K562 (cell line): ENCODE measurements around the gene PEDS1. TPM values are rescaled to one million over a fixed set of nuclear protein-coding genes. Genes with fewer than 3 reads are reported as not detected.

ENCODE experiments used
- HDAC1 ChIP-seq, 2 experiments: fragments of 450-650 bp; IDR thresholded peaks; 2 replicates each; pipeline ENCODE4 v1.6.1; 2016 to 2017; ENCODE audit warnings: inconsistent platforms in 1 of 2, mild to moderate bottlenecking in 1 of 2, moderate library complexity in 1 of 2
- KDM2B ChIP-seq: fragments of 250-450 bp; sonication (Bioruptor Pico); IDR thresholded peaks from 2 replicates; pipeline ENCODE4 v1.8.0; 2021; ENCODE audit warnings: mild to moderate bottlenecking, moderate library complexity
- KLF10 ChIP-seq: fragments of 250-450 bp; sonication (Bioruptor Pico); IDR thresholded peaks from 2 replicates; pipeline ENCODE4 v1.6.1; 2021; ENCODE audit warnings: matching md5 sums
- POLR2G ChIP-seq: fragments of 200-400 bp; formaldehyde crosslinking; IDR thresholded peaks from 2 replicates; pipeline ENCODE4 v1.6.1; 2017; ENCODE audit warnings: low read depth, mild to moderate bottlenecking, antibody characterized with exemption, low read length, moderate library complexity
- polyA plus RNA-seq, 8 experiments: library from polyadenylated mRNA; depleted of rRNA in 4 of 8; stranded (reverse) in 5 of 8; unstranded in 3 of 8; fragments of >200 nt; fragmentation: Nextera tagmentation in 2 of 8; fragmentation: Illumina TruSeq in 1 of 8; extraction: Ambion mirVana in 2 of 8; extraction: Trizol in 1 of 8; gene quantifications; 2 replicates each; pipeline versions ENCODE4 v1.2.1 to v1.2.3, GENCODE V29; 2011 to 2014; ENCODE audit warnings: inconsistent platforms in 1 of 8, missing spikeins in 1 of 8
- total RNA-seq, 7 experiments: library from RNA; depleted of rRNA in 6 of 7; stranded (reverse); fragments of >200 nt in 6 of 7; fragmentation: Illumina TruSeq in 2 of 7; extraction: Trizol in 2 of 7; gene quantifications; 2 replicates each; pipeline versions ENCODE4 v1.2.1 to v1.2.3, GENCODE V29; 2011 to 2021; ENCODE audit warnings: low replicate concordance in 1 of 7
- TF ChIP-seq, protein P1 (sequence below): sonication (generic); formaldehyde crosslinking; IDR thresholded peaks from 2 replicates; pipeline ENCODE4 v1.8.0; 2023; ENCODE audit warnings: mild to moderate bottlenecking, missing genetic modification reagents

The PEDS1 gene
- total and polyA plus RNA-seq, 9 of the 15 experiments (the other 6 are each of a cell fraction or from before 2014, with no cell fraction given) = 2.9 to 38.5 (median 24.2) TPM

- TF ChIP-seq KDM2B (CRISPR knock-in tag) (no peak), POLR2G (no peak), KLF10 (CRISPR knock-in tag) (no peak), HDAC1 (IDR thresholded peaks at IDR 0.05) (no peak)
- TF ChIP-seq, protein P1, sequence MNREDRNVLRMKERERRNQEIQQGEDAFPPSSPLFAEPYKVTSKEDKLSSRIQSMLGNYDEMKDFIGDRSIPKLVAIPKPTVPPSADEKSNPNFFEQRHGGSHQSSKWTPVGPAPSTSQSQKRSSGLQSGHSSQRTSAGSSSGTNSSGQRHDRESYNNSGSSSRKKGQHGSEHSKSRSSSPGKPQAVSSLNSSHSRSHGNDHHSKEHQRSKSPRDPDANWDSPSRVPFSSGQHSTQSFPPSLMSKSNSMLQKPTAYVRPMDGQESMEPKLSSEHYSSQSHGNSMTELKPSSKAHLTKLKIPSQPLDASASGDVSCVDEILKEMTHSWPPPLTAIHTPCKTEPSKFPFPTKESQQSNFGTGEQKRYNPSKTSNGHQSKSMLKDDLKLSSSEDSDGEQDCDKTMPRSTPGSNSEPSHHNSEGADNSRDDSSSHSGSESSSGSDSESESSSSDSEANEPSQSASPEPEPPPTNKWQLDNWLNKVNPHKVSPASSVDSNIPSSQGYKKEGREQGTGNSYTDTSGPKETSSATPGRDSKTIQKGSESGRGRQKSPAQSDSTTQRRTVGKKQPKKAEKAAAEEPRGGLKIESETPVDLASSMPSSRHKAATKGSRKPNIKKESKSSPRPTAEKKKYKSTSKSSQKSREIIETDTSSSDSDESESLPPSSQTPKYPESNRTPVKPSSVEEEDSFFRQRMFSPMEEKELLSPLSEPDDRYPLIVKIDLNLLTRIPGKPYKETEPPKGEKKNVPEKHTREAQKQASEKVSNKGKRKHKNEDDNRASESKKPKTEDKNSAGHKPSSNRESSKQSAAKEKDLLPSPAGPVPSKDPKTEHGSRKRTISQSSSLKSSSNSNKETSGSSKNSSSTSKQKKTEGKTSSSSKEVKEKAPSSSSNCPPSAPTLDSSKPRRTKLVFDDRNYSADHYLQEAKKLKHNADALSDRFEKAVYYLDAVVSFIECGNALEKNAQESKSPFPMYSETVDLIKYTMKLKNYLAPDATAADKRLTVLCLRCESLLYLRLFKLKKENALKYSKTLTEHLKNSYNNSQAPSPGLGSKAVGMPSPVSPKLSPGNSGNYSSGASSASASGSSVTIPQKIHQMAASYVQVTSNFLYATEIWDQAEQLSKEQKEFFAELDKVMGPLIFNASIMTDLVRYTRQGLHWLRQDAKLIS (CRISPR knock-in tag) = no peak
These were observed 17.2 kb upstream of the PEDS1 start (continued) for GRCh38 chr20:50170549-50171220.
